Activated CD4-positive, alpha-beta T cell treated with anti-CD3 and anti-CD28 coated beads, Interleukin-2, amount 50 U/mL, for 16 hours (primary cell): ENCODE data around the gene MRPL32.
"Not testable (repeated sequence)": the region's sequence is repeated elsewhere in the genome, so short reads cannot be mapped to it uniquely, and the experiment has no call there.

Source experiments
- DNase-seq: peaks from one replicate; pipeline ENCODE4 v3.0.0-alpha.2; 2020

MRPL32 gene

GRCh38 chr7:42931834-42932651 is at the start of gene MRPL32, which contains the start of gene PSMA2:
Gene MRPL32, plus strand, starts transcription at chr7:42932376. Its CDS starts 11 bp downstream, at chr7:42932387.
Gene PSMA2, minus strand, starts transcription at chr7:42932174. Its CDS starts 16 bp downstream, at chr7:42932158.
- DNase-seq = peak; percentile 98

- DNase-seq = no peak
These were observed 48.2 kb upstream of the MRPL32 start for GRCh38 chr7:42883950-42884349.

GRCh38 chr7:42885183-42885582 is 47.0 kb upstream of the MRPL32 start:
- not testable (repeated sequence) for DNase-seq

GRCh38 chr7:42886129-42886528 is 46.0 kb upstream of the MRPL32 start:
- no peak for DNase-seq

GRCh38 chr7:42886893-42887505 is 45.2 kb upstream of the MRPL32 start:
- DNase-seq = no peak

GRCh38 chr7:42893346-42894240 is 38.6 kb upstream of the MRPL32 start:
- no peak for DNase-seq

- DNase-seq = no peak
These were observed 31.3 kb upstream of the MRPL32 start for GRCh38 chr7:42900842-42901241.

DNA sequence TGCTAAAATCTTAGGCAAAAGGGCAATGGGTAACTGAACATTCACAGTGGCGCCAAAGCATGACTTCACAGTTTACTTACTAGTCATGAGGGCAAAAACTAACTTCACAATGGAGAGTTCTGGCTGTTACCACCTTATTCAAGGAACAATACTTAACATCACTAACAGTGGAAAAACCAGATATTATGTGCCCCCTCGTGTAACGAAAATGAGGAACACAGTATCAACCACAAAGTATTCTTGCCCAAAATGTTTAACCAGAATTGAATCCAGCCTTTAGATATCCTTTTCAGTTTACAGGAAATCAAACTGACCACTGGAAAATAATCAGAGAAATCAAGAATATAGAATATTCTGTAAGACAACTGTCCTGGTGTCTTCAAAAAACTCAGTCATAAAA is 29.8 kb upstream of the MRPL32 start:
- DNase-seq = no peak

- no peak for DNase-seq
These were observed 26.0 kb upstream of the MRPL32 start for GRCh38 chr7:42906181-42906580.

GRCh38 chr7:42907316-42907715 is 24.9 kb upstream of the MRPL32 start:
- DNase-seq = no peak

DNA sequence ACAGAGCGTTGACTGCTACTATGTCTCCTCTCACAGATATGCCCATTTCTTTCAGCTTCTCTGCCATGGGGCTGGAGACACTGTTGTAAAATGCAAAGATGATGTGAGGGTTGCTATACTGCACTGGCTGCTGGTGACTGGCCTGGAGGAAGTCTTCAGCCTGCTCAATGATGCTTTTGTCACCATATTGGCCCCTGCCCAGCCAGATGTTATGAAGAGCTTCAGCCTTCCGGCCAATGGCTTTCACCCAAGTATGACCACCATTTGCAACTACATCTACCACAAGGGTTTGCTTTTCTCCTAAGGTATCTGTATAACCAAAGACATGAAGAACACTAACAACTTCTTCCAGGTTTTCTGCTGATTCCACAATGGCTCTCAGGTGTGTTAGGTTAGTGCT is 21.9 kb upstream of the MRPL32 start:
- no peak for DNase-seq

DNA sequence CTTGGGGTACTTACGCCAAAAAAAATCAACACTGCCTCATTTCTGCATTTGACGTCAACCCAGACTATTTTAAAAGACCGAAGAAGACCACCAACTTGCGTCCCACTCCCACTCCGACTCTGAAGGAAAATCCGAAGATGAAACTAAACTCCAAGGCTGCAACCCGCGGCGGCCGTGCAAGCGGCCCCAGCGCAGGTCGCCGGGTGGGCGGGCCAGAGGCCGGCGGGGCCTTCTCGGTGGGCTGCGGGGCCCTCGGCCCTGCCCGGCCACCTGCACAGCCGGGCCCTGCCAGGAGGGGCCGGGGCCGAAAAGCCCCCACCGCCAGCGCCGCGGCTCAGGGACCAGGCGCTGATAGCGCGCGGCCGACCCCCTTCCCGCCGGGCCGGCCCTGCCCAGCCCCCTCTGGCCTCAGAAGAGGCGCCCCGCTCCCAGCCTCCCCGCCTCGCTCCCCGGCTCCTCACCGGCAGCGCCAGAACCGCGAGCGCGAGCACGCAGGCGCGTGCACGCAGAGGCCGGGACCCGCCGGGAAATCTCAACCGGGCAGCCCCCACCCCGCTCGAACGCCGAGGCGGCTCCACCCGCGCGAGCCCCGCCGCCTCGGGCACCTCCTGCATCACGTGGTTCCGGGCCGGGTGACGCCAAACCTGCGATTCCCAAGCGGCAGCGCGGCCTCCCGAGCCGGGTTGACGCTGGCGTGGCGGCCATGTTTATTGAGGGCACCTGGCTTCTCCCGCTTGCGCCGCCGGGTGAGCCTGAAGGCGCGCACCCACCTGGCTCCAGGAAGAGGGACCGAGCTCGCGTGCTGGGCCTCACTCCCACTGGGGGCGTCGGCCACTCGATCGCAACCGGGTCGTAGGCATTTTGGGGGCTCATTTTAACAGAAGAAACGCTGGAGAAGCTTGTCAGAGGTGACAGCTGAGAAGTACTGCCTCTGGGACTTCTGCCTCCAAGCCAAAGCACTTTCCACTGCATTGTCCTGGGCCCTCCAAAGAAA is 20.4 kb upstream of the MRPL32 start, which contains the start of gene C7orf25:
C7orf25 (minus strand) TSS at position 617 of the 994 bp plus-strand sequence. CDS start 1,170 bp downstream, outside the sequence.
- DNase-seq = peak; percentile 96

GRCh38 chr7:42913591-42913990 is 18.6 kb upstream of the MRPL32 start:
- peak; percentile 33 for DNase-seq

DNA sequence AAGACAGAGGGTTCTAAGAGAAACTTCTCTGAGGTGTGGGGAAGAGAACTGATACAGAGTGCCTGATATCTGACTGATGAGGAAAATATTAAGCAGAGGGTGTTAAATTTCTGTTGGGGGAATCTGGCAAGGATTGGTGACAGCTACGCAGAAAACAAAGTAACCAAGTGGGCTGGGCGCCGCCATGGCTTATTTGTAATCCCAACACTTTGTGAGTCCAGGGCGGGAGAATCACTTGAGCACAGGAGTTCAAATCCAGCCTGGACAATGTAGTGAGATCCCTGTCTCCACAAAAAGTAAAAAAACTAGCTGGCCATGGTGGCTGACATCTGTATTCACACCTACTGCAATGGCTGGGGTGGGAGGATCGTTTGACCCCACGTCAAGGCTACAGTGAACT is 18.2 kb upstream of the MRPL32 start:
- DNase-seq = no peak

GRCh38 chr7:42914421-42915045 is 17.6 kb upstream of the MRPL32 start:
- DNase-seq = no peak

- DNase-seq = no peak
These were observed 16.8 kb upstream of the MRPL32 start for GRCh38 chr7:42915356-42915755.

- DNase-seq = no peak
These were observed 10.0 kb upstream of the MRPL32 start for GRCh38 chr7:42922017-42922753.

GRCh38 chr7:42924223-42924838 is 7.8 kb upstream of the MRPL32 start:
- no peak for DNase-seq

DNA sequence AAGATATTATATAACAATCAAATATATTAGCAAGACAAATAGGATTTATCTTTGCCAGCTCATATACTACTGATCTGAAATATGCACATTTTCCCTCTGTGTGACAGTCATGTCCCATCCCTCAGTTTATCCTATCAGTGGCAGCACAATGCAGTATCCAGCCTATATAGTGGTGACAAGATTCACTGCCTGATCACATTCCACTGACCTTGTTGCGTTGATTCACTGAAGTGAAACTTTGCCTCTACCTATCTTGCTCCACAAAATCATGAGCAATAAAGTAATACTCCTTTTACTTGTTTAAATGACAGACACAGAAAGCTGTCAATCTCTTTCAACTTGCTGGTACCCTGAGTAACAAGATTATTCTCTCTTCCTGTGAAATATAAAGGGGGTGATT is 6.5 kb upstream of the MRPL32 start:
- no peak for DNase-seq

DNA sequence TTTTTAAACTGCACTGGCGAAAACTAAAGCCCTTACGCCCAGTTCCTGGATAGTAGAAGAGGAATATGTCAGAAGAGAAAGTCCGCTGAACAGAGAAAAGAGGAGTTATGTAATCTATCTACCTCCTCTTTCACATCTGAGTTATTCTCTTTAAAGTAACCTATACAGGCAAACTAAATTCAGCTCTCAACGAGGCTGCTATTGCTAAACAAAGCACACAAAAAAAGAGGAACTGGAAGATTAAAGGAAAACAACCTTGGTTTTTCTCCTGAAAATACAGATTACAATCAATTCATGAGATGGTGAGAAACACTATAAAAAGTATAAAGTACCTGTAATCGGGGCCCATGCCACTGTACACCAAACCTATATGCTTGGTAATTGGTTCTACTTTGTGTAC is 6.0 kb upstream of the MRPL32 start:
- no peak for DNase-seq
